ENCODE data around the gene ARMC7.

ARMC7 gene

DNA sequence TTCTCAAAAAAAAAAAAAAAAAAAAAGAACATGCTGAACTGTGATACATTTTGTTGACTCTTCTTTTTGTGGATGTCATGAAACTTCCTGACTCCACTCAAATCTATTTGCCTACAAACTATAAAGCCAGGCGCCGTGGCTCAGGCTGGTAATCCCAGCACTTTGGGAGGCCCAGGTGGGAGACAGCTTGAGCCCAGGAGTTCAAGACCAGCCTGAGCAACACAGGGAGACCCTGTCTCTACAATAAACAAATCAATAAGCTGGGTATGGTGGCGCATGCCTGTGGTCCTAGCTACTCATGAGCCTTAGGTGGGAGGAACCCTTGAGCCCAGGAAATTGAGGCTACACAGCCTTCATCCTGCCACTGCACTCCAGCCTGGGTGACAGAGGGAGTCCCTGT lies 23.2 kb downstream of the ARMC7 start:
- TF ChIP-seq, protein P1, sequence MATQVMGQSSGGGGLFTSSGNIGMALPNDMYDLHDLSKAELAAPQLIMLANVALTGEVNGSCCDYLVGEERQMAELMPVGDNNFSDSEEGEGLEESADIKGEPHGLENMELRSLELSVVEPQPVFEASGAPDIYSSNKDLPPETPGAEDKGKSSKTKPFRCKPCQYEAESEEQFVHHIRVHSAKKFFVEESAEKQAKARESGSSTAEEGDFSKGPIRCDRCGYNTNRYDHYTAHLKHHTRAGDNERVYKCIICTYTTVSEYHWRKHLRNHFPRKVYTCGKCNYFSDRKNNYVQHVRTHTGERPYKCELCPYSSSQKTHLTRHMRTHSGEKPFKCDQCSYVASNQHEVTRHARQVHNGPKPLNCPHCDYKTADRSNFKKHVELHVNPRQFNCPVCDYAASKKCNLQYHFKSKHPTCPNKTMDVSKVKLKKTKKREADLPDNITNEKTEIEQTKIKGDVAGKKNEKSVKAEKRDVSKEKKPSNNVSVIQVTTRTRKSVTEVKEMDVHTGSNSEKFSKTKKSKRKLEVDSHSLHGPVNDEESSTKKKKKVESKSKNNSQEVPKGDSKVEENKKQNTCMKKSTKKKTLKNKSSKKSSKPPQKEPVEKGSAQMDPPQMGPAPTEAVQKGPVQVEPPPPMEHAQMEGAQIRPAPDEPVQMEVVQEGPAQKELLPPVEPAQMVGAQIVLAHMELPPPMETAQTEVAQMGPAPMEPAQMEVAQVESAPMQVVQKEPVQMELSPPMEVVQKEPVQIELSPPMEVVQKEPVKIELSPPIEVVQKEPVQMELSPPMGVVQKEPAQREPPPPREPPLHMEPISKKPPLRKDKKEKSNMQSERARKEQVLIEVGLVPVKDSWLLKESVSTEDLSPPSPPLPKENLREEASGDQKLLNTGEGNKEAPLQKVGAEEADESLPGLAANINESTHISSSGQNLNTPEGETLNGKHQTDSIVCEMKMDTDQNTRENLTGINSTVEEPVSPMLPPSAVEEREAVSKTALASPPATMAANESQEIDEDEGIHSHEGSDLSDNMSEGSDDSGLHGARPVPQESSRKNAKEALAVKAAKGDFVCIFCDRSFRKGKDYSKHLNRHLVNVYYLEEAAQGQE (IDR thresholded peaks at IDR 0.05; ENCODE audit: insufficient read depth in 1 of 2, low read depth in 2 of 2, low read length in 2 of 2), result no peak
- TF ChIP-seq TAF1 (IDR thresholded peaks at IDR 0.05; ENCODE audit: borderline replicate concordance, insufficient read depth, low read length), result no peak
- TF ChIP-seq SIN3A (IDR thresholded peaks at IDR 0.05; ENCODE audit: borderline replicate concordance, insufficient read depth, low read length), result no peak
- no peak for TF ChIP-seq FOXP2 (optimal IDR thresholded peaks at IDR 0.05; ENCODE audit: borderline replicate concordance, extremely low read depth, extremely low read length, insufficient read depth)
- no peak for TF ChIP-seq POLR2AphosphoS5 (IDR thresholded peaks at IDR 0.05; ENCODE audit: low read depth, low read length)

DNA sequence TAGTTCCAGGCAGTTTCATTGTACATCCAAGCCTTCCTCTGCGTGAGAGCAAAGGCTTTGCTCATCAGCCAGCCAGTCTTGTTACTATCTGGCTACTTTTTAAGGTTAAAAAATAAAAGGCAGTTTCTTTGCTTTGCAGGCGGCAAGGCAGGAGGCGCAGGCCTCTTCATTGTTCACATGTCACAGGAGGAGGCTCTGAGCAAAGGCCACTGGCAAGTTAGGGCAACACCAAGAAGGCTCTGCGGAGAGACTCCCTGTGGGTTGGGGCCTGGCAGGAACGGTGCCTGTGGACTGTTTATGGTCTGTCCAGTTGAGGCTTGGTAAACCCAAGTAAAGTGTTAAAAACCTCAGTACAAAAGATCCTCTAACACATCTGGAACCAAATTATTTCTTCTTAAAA lies 25.7 kb downstream of the ARMC7 start:
- TF ChIP-seq SIN3A (IDR thresholded peaks at IDR 0.05; ENCODE audit: borderline replicate concordance, insufficient read depth, low read length) (no peak), POLR2AphosphoS5 (IDR thresholded peaks at IDR 0.05; ENCODE audit: low read depth, low read length) (no peak; the same call in 1 of the 2 replicates), FOXP2 (optimal IDR thresholded peaks at IDR 0.05; ENCODE audit: borderline replicate concordance, extremely low read depth, extremely low read length, insufficient read depth) (no peak), TAF1 (IDR thresholded peaks at IDR 0.05; ENCODE audit: borderline replicate concordance, insufficient read depth, low read length) (no peak)
- TF ChIP-seq, protein P1 (IDR thresholded peaks at IDR 0.05; ENCODE audit: insufficient read depth in 1 of 2, low read depth in 2 of 2, low read length in 2 of 2), result no peak

DNA sequence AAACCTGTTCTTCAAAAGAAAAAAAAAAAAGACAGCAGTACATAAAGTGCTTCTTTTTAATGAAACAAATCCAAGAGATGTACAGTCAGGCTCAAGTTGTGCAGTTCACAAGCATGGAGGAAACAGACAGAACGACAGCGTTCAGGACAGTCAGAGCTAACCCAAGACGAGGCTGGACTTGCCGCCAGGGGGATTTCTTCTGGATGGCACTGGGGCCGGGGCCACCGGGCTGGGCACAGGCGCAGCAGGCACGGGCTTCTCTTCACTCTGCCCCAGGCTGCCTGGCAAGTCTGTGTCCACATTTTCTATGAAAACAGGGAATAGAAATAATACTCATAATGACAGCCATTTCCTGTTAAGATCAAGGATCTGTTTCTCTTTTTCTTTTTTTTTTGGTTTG lies 26.2 kb downstream of the ARMC7 start:
- TF ChIP-seq SIN3A (IDR thresholded peaks at IDR 0.05; ENCODE audit: borderline replicate concordance, insufficient read depth, low read length) (no peak), POLR2AphosphoS5 (IDR thresholded peaks at IDR 0.05; ENCODE audit: low read depth, low read length) (no peak), TAF1 (IDR thresholded peaks at IDR 0.05; ENCODE audit: borderline replicate concordance, insufficient read depth, low read length) (no peak)
- TF ChIP-seq, protein P1 (IDR thresholded peaks at IDR 0.05; ENCODE audit: insufficient read depth in 1 of 2, low read depth in 2 of 2, low read length in 2 of 2), result no peak

DNA sequence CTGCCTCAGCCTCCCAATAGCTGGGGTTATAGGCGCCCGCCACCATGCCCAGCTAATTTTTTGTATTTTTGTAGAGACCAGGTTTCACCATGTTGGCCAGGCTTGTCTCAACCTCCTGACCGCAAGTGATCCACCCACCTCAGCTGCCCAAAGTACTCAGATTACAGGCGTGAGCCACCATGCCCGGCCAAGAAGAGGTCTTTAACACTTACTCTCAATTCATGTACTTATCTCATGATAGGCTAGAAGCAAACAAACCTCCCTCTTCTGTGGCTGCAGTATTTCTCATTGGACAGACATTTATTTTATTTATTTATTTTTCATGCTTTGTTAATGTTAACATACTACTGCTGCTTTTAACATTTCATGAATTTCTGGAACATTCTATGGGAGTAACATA lies 28.8 kb downstream of the ARMC7 start:
- TF ChIP-seq FOXP2 (optimal IDR thresholded peaks at IDR 0.05; ENCODE audit: borderline replicate concordance, extremely low read depth, extremely low read length, insufficient read depth), result no peak
- TF ChIP-seq SIN3A (IDR thresholded peaks at IDR 0.05; ENCODE audit: borderline replicate concordance, insufficient read depth, low read length), result no peak

DNA sequence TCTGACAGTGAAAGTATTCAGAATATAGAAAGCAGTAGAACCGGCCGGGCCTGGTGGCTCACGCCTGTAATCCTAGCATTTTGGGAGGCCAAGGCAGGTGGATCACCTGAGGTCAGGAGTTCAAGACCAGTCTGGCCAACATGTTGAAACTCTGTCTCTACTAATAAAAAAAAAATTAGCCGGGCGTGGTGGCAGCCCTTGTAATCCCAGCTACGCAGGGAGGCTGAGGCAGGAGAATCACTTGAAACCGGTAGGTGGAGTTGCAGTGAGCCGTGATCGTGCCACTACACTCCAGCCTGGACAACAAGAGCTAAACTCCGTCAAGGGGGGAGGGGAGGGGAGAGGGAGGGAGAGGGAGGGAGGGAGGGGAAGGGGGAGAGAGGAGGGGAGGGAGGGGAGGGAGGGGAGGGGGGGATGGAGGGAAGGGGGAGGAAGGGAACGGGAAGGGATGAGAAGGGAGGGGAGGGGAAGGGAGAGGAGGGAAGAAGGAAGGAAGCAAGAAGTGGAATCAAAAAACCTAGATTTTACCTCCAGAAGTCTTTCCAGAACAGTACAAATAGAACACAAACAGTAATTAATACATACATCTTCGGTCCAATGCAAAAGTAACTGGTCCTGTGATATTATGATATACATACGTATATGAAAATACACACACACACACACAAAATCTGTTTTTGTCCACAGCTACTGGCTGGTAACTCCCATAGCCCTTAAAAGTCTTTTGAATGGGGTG lies 32.6 kb downstream of the ARMC7 start:
- TF ChIP-seq POLR2AphosphoS5 (IDR thresholded peaks at IDR 0.05; ENCODE audit: low read depth, low read length) (no peak), SIN3A (IDR thresholded peaks at IDR 0.05; ENCODE audit: borderline replicate concordance, insufficient read depth, low read length) (no peak), TAF1 (IDR thresholded peaks at IDR 0.05; ENCODE audit: borderline replicate concordance, insufficient read depth, low read length) (no peak), FOXP2 (optimal IDR thresholded peaks at IDR 0.05; ENCODE audit: borderline replicate concordance, extremely low read depth, extremely low read length, insufficient read depth) (no peak)
- TF ChIP-seq, protein P1 (IDR thresholded peaks at IDR 0.05; ENCODE audit: insufficient read depth in 1 of 2, low read depth in 2 of 2, low read length in 2 of 2), result no peak
